Right renal pelvis (tissue), 4 donors: ENCODE data around the gene AVP. TPM values are rescaled to one million over a fixed set of nuclear protein-coding genes. Genes with fewer than 3 reads are reported as not detected.

Experiments used
- DNase-seq, 4 donors: peaks; one replicate each; pipeline ENCODE4 v3.0.0-alpha.2; 2013; ENCODE audit warnings: low read depth in 4 of 4, low spot score in 3 of 4, missing footprints in 1 of 4
- polyA plus RNA-seq, 4 donors: library from polyadenylated mRNA; unstranded; fragments of 120-200 nt; gene quantifications; one replicate each; pipeline ENCODE4 v1.2.1, GENCODE V29; 2013; ENCODE audit not compliant: insufficient read length in 4 of 4

AVP gene
- polyA plus RNA-seq, 4 donors = 1.0 TPM; not detected in 3

DNA sequence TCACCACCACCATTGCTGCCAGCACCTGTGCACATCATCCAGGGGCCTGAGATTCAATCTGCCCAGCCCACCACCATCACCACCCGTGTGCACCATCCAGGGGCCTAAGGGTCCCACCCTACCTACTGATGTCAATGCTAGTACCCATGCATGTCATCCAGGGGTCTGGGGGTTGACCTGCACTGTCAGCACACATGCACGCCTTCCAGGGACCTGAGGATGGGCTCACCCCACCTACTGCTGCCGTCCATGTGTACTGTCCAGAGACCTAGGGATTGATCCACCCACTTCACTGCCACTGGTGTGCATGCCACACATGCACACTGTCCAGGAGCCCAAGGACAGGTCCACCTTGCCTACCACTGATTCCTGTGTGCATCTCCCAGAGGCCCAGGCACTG lies 25.0 kb downstream of the AVP start:
- no peak for DNase-seq

- DNase-seq = no peak
Observed at GRCh38 chr20:3051385-3052019, 33.0 kb downstream of the AVP start.

- DNase-seq = no peak
Observed at GRCh38 chr20:3047486-3048419, 36.8 kb downstream of the AVP start.

DNA sequence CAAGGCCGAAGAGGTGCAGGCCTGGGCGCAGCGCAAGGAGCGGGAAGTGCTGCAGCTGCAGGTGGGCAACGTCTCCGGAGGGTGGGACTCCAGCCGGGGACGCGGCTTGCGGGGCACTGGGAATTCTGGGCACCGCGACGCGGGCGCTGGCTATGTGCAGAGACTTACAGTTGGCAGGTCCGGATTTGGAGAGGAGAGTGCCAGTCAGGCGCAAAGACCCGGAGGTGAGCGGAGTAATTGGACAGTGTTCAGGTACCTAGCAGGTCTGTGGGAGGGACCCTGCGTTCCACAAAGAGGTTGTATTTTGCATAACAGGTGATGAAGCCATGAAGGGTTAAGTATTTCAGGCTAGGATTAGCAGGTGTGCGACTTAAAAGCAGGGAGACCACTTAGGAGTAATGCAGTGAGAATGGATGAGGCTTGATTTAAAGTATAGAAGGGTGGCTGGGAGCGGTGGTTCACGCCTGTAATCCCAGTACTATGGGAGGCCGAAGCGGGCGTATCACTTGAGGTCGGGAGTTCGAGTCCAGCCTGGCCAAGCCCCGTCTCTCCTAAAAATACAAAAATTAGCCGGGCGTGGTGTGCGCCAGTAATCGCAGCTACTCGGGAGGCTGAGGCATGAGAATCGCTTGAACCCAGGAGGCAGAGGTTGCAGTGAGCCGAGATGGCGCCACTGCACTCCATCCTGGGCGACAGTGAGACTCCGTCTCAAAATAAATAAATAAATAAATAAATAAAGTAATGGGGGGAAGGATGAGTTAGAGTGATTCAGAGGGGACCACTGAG lies 37.7 kb downstream of the AVP start:
- DNase-seq = no peak

GRCh38 chr20:3045816-3046676 lies 38.5 kb downstream of the AVP start, which contains the start of gene MRPS26:
Gene MRPS26, plus strand, starts transcription at chr20:3046052. Its CDS starts 17 bp downstream, at chr20:3046069.
- DNase-seq = peak; percentile 83 to 84 (median 84)

DNA sequence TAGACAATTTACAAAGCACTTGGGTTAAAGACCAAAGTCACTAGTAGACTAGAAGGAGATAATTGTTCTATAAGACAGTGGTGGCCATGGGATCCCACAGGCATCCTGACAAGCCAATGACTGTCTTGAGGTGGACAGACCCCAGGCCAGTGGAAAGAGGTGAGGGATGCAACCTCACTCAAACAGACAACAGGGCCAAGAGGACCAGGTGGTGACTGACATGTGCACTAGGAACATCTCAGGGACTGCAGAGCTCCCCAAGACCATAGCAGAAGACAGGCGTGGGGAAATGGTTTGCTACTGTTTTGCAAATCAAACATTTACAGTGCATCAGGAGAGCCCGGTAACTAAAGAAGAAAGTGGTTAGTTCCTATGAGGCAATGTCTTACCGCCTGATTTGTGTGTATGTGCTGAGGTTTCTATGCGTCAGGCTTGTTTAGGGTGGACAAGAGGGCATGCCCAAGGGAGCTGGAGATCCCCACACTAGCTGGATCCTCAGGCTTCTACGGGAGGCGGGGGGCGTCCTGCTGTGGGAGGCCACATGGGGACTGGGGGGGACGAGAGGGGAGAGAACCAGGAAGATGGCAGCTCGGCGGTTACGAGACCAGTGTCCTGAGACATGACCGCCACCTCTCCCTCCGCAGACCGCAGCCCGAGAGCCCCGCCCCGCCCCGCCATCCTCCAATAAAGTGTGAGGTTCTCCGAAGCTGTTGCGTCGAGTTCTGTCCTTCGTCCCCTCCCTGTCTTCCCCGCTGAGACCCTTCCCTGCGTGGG lies 39.3 kb downstream of the AVP start:
- no peak for DNase-seq

- no peak for DNase-seq
Observed at GRCh38 chr20:3044336-3044965, 40.1 kb downstream of the AVP start.

DNA sequence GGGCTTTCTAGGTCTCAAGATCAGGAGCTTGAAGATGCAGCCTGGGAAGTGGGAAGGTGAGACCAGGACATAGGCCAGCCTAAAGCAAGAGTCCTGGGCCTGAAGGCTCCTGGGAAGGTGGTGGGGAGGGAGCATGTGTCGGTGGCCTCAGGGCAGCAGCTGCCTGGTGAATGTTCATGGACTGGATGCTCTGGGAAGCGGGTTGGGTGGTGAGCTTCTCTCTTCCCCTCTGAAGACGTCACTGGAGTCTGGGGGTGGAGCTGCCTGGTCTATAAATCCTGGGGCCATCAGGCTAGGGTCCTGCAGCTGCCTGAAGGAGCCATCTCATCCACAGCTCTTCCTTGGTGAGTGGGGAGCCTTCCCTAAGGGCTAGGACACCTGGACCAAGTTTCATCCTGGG lies 41.2 kb downstream of the AVP start, which contains the start of gene GNRH2:
Gene GNRH2, plus strand, starts transcription at position 301 of the 400 bp plus-strand sequence. CDS start 793 bp downstream, outside the sequence.
- no peak for DNase-seq

- peak in 1 of 4 donors; percentile 13 for DNase-seq
Observed at GRCh38 chr20:3042625-3043024, 41.9 kb downstream of the AVP start.

DNA sequence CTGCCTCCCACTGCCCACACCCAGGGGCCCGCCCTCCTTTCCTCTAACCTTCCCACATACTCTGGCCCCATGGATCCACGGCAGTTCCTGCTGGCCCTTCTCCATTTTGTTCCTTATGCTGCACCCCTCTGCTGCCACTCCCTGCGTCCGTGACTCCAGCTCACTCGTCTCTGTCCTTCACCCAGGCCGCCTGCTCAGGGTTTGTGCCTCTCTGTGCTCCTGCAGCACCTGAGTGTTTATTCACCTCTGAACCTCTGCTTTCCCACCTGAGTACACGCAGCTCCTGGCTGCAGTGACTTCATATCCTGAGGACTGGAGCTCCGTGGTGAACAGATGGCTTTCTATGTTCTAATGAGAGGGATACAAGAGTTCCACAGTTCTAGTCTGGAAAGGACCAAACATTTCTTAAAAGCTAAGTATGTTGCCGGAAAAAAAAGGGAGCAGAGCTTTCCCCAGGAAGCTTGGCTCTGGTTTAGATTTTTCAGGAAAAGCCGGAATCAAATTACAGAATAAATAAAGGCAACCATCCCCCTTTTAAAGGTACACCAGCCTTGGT lies 42.6 kb downstream of the AVP start:
- peak in 1 of 4 donors; percentile 30 for DNase-seq

DNA sequence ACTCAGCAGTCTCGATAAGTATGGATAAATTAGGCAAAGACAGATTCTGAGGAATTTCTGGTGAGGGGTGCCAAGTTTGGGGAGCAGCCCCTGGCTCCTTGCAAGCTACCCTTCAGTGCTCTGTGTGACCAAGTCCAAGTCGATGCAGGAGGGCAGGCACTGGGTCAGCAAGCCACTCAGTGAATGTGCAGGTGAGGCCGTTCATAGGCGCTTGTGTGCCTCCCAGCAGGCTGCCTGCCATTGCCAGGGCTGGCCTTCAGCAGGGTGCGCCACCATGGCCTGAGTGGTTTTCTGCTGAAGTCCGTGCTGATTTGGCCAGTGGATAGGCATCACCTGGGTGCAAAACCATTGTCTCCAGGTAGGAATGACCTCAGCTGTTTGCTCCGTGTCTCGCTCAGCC lies 44.4 kb downstream of the AVP start:
- no peak for DNase-seq

DNA sequence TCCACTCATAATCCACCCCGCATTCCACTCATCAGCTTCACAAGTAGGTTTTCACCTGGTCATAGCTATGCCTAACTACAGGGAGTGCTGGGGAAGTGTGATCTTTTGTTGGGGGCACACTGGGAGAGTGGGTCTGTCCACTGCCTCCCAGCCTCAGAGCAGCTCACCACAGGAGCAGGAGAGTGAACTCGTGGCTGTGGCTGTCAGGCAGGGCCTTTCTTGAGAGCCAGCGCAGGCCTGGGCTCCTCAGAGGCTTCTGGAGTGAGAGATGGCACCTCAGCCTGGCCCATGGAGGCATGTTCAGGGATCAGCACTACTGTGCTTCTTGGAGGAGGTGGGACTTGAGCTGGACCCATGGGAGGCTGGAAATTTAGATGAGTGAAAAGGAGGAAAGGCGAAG lies 45.1 kb downstream of the AVP start:
- DNase-seq = no peak

- no peak for DNase-seq
Observed at GRCh38 chr20:3038454-3038853, 46.1 kb downstream of the AVP start.

DNA sequence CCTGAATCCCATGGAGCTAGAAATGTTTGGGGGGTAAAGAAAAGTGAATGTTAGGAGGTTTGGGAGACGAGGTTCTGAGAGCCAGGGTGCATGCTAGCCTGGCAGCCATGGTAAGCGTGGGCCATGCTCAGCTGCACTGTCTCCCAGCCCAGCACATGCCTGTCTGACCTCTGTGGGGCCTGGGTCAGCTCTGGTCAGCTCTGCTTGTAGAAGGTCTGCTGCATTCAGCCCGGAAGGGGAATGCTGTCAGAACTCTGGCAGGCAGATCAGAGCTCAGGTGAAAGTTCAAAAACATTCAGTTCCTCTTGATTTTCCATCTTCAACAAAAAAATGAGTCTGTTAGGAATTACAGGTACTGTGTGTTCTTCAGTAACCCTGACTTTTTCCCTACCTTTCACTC lies 46.9 kb downstream of the AVP start:
- DNase-seq = no peak

DNA sequence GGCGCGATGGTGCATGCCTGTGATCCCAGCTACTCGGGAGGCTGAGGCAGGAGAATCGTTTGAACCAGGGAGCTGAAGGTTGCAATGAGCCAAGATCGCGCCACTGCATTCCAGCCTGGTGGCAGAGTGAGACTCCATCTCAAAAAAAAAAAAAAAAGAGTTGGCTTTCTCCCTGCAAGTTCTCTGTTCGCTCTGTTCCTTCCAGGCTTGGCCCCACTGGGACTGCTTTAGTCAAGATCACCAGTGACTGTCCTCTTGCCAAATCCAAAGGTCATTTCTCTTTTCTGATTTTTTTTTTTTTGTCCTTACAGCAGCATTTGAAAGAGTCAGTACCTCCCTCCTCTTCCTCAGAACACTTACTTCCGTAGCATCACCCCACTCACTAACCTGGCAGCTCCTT lies 51.9 kb downstream of the AVP start:
- no peak for DNase-seq
